HG03378 (cell line): ENCODE data around the gene ZIC2.

Source experiments
- ATAC-seq: cut with Tn5 transposase; IDR thresholded peaks from one replicate; pipeline ENCODE4 v1.9.1; 2021; ENCODE audit warnings: mild to moderate bottlenecking, moderate library complexity; ENCODE audit not compliant: unreplicated experiment

The ZIC2 gene

GRCh38 chr13:99973163-99973807 is 8.3 kb upstream of the ZIC2 start:
- ATAC-seq, result no peak

GRCh38 chr13:99973808-99974185 is 7.8 kb upstream of the ZIC2 start:
- ATAC-seq, result no peak

DNA sequence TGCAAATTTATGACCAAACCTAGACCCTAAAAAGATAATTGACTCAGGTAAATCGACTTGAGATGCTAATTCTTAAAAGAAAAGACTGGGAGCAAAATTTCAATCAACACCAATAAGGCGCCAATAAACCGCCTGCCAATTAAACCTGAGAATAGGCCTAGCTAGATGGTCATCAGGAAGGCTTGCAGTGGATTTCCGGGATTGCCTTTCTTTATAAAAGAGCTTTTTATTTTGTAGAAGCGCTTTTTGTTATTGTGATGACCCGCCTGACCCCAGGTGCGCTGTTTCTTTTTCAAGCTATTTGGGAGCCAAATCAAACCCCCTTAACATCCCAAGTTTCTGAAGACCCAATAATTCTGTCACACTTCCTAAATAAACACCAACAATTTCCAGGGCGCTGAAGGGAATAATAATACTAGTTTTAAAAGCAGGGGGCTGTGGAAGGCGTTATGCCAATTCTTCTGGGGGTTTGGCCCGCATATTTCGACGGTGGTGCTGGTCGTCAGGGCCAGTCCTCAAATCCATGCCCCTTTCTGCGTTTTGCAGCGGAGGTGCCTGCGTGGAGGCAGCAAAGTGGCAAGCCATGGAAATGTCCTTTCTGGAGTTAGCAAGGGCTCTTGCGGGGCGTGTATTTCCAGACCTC is 7.2 kb upstream of the ZIC2 start:
- no peak for ATAC-seq

- ATAC-seq, result no peak
These were observed 6.5 kb upstream of the ZIC2 start for GRCh38 chr13:99974939-99975561.

DNA sequence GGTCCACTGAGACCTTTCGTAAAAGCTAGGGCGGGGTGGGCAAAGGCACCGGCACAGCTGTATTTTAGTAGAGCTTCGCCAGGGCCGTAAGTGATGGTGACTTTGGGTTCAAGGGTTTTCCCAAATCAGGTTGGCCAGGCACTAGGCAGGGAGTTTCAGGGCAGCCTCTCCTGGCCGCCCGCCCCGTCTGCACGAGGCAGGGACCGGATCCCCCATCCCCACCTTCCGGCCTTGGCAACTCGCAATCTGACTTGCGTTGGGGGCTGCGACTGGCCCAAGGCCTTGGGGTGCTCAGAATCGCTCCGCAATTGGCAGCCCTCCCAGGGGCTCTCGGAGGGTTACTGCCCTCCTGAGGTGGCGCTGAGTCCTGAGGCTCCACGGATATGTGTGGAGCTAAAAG is 6.0 kb upstream of the ZIC2 start:
- no peak for ATAC-seq

DNA sequence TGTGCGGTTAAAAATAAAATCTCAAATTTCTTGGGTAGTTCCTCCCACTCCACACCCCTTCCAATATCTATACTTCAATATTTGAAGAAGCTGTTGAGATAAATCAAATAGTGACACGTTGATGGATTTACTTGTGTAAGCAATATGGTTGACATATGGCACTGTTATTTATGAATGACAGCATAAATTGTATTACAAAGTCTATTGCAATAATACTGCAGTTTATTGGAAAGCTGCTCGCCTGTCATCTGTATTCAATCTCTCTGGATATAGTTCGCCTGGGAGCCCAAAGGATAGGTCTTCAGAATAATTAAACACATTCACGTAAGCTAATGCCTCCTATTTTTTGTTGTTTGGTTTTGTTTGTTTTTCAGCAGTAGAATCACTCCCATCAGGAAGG is 5.0 kb upstream of the ZIC2 start:
- no peak for ATAC-seq

GRCh38 chr13:99977334-99977911 is 4.2 kb upstream of the ZIC2 start:
- no peak for ATAC-seq

DNA sequence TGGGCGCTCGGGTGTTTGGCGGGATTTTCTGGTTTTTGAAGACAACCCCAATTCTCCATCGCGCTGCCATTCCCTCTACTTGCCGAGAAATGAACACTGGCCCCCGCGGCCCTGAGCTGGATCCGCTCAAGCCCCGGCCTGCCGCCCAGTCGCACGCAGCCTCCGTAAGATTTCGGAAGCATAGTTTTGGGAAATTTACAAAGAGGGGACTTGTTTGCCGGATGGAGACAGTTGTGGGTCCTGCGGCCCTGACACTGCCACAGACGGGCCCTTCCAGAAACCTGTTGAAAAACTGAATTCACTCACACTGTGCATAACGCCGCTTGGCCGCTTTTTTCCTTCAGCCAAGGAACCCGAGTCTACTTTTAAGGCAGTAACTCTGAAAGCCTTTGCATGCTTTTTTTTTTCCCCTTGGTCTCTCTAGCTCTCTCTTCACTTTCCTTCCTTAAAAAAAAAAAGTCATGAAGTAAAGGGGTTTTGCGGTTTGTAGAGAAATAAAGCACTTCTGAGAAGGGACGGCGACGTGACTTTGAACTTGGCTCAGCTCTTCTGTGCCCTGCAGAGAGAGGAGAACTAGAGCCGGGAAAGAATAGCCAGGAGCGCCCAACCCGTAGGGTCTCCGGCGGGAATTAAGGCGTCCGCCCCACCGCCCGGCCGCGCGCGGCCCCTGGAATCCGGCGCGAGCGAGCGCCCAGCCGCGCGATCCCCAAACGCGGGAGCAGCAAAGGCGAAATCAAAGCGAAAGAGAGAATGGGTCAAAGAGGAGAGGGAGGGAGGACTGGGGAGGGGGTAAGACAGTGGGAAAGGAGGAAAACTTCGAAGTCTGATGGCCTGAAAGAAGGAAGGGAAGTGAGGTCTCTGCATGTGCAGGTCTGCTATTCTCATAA is 3.4 kb upstream of the ZIC2 start:
- ATAC-seq, result no peak

- no peak for ATAC-seq
These were observed 2.7 kb upstream of the ZIC2 start for GRCh38 chr13:99978799-99979452.

- ATAC-seq, result no peak
These were observed 2.0 kb upstream of the ZIC2 start for GRCh38 chr13:99979453-99980200.

GRCh38 chr13:99980201-99980823 is 1.3 kb upstream of the ZIC2 start:
- ATAC-seq, result no peak

- no peak for ATAC-seq
These were observed 505 bp upstream of the ZIC2 start for GRCh38 chr13:99980824-99981734.

GRCh38 chr13:99982036-99982730 is 599 bp downstream of the ZIC2 start:
- ATAC-seq, result no peak

GRCh38 chr13:99982731-99983498 is 1.3 kb downstream of the ZIC2 start:
- no peak for ATAC-seq

DNA sequence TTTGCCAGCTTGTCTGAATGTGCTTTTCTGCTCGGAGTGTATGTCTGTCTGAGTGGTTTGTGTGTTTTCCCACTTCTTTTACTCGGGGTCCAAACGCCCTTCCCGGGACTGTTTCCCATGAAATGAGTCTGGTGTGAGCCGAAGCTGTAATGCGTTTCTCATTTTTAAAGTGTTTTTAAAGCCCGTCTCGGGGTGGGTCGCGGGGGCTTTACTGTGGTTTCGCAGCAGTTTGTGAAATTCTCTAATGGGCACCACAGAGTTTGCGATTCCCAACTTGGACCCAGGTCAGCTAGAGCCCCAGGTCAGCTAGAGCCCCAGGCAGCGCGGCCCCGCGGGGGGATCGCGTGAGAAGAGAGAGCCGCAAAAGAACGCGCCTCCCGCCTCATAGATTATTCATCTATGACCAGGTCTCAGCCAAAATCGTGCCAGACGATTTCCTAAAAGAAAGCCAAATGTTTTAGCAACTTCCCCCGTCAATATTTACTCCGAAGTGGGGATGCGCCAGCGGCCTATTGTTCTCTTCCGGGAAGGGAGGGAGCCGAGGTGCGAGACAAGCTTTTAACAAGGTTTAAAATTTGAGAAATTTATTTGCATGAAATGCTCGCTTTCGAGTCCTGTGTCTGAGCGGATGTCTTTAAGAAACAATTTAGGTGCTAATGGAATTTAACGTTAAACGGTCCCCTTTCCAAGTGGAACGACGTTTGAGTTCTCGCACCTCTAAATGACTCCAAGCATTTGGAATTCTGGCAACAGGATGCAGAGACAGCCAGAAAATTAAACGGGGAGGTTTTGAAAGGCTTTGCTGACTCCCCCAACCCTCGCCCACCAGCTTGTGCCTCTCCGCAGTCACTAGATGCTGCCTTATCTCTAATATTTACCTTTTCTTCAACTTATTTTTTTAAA is 2.2 kb downstream of the ZIC2 start:
- no peak for ATAC-seq
